ENCODE results near the gene ATP8B4.

Gene ATP8B4

GRCh38 chr15:50059203-50059772 is 59.7 kb downstream of the ATP8B4 start:
- DNase-seq: no peak

DNA sequence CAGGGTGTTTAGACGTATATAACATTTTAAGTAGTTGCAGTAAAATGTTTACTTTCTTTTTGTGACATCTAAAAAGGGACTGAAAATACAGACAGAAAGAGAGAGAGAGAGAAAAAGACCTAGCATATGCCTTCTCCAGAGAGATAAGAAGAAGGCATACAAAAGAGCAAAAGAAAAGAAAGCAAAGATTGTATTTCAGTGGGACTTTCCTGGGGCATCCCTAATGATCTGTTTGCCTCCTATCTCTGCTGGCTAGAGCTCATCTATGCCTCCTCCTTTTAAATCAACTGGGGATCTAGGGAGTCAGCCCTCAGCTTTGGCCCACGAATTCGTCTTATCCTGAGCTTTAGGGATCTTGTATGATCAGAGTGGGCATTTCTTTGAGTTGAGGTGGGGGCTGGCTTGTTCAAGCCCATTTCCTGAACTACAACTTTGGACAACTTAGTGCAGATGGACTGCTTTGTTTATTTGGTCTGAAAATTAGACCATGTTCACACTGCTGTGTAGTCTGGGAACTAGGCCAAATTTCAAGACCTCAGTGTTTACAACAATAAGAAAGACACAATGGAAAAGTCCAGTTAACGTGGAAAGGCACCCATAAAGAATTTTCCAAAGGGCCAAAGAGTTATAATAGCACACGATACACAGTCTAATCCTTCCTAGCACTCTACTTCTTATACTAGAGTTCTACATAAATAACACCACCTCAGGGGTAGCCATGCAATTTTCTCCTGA is 61.0 kb downstream of the ATP8B4 start:
- no peak for DNase-seq

DNA sequence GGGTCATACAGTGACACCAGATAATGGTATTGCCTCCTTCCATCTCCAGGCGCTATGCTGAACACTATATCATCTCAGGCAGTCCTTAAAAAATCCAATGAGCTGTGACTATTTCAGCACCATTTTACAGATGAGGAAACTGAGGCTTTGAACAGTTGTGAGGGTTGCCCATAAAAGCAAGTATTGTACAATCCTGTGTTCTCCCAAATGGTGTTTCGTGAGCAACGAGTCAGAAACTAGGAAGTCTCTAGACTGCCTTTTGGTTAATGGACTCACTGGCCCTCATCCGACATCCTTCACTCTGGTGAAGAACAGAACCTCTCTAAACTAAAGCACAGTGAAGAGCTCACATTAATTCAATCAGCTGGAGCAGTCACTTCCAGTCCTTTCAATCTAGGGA is 61.8 kb downstream of the ATP8B4 start:
- no peak for DNase-seq

DNA sequence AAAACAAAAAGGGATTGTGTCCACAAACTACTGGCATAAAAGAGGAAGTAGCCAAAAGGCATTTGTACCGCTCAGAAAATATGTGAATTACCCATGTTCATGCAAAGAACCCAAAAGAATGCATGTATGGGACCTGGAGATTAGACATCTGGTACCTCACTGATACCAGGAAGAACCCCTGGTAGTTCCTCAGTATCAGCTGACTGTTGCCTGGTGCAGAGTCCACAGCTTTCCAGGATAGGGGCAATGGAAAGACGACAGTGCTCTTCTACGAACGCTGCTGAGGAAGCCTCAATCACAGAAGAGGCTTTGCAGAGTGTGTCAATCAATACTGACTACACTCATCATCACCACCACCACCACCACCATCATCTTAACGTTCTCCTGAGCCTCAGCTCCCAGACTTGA is 63.3 kb downstream of the ATP8B4 start:
- no peak for DNase-seq

DNA sequence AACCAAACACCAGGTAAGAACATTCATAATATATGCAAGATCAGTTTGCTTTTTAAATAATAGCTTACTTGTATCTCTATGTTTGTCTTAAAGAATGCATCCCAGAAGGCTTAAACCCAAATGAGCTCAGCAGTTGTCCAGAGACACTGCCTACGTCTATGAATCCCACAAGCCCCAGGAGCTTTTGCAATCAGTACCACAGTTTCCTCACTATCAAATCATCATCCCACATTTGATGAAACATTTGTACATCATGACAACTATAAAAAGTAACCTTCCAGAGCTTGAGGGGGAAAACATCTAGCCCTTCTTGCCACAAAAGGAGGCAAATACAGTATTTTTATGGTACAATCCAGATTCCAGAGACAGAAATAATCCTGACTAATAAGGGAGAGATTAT is 63.7 kb downstream of the ATP8B4 start:
- DNase-seq: no peak

GRCh38 chr15:50053055-50053856 is 65.8 kb downstream of the ATP8B4 start:
- DNase-seq: no peak

GRCh38 chr15:50051811-50052419 is 67.1 kb downstream of the ATP8B4 start:
- peak; percentile 5 to 17 for DNase-seq

- DNase-seq: no peak
Observed at GRCh38 chr15:50050986-50051743, 67.9 kb downstream of the ATP8B4 start.

- no peak for DNase-seq
Observed at GRCh38 chr15:50049871-50050270, 69.2 kb downstream of the ATP8B4 start.

DNA sequence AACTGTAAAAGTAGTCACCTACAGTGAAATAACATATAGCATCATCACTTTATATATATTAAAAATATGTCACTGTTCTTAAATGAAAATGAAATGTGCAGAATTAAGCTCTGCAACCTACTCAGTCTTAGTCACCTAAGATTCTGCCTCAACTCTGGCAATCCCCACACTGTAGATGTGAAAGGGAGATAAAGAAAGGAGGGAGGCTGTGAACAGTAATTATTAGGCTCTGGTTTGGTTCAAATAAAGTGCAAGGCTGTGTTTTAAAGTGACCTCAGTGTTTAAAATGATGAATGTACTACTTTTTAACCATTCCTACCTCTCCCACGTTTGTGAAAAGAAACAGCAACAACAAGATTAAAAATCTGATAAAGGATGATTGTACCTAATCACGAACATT is 72.2 kb downstream of the ATP8B4 start:
- no peak for DNase-seq

DNA sequence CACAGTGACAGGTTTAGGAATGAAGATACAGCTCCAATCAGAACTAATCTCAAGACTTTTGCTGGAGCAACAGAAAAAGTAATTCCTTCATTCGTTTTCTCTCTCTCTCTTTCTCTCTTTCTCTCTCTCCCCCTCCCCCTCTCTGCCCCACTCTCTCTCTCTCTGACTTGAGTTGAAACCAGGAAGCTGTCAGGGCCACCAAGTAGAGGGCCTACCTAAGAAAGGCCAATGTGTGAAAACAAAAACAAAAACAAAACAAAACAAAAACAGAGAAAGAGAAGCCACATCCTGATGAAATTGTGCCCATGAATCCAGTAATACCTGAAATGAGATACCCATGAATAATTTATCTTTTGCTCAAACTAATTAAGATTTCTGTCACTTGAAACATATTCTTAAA is 72.9 kb downstream of the ATP8B4 start:
- no peak for DNase-seq

- no peak for DNase-seq
Observed at GRCh38 chr15:50044904-50045303, 74.1 kb downstream of the ATP8B4 start.

- DNase-seq: no peak
Observed at GRCh38 chr15:50044406-50044805, 74.6 kb downstream of the ATP8B4 start.

DNA sequence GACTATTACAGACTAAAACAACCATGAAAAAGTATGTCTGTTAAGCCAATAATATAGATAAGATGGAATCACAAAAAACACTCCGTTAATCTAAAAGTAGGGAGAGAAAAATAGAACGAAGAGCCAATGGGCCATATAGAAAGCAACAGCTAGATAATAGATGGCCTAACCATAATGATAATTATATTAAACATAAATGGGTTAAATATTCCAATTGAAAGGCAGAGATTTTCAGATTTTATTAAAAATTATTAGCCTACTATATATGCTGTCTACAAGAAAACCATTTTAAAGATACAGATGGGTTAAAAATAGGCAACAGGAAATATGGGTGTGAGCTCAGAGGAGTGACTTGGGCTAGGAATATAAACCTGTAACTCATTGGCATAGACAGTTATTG is 76.3 kb downstream of the ATP8B4 start:
- DNase-seq: no peak

DNA sequence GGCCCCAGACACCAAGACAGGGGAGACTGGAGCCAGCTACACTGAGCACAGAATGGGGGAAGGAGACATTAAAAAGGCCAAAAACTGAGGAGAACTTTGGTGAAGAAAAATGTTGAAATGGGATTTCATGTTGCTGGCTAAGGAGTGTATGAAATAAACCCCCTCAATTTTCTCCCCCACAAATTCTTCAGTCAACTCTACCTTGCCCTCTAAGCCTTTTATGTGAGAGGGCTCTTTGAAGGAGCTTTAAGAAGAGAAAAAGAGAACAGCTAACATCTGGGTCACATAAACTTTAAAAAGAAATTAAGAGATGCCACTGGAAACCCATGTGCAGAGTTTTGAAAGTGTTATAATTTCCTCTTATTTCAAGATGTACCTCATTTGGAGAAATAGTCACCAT is 88.6 kb downstream of the ATP8B4 start:
- no peak for DNase-seq

DNA sequence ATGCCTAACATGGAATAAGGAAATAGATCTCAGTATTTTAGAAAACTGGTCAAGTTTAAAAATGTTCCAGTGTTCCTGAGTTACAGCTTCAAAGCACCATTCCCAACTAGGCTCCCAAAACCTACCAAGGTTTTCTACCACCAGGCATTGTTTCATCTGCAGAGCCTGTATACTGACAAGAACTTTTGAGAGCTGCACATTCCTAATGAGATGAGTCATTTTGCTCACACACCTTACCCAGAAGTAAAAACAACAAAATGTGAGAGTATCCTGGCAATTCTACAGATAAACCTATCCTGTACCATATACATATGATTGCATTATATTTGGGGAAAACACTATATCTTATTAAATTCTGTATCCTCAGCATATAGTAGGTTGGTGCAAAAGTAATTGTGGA is 90.7 kb downstream of the ATP8B4 start:
- no peak for DNase-seq

- DNase-seq: no peak
Observed at GRCh38 chr15:50024281-50024680, 94.8 kb downstream of the ATP8B4 start.

GRCh38 chr15:50018491-50018890 is 100.5 kb downstream of the ATP8B4 start:
- DNase-seq: no peak

DNA sequence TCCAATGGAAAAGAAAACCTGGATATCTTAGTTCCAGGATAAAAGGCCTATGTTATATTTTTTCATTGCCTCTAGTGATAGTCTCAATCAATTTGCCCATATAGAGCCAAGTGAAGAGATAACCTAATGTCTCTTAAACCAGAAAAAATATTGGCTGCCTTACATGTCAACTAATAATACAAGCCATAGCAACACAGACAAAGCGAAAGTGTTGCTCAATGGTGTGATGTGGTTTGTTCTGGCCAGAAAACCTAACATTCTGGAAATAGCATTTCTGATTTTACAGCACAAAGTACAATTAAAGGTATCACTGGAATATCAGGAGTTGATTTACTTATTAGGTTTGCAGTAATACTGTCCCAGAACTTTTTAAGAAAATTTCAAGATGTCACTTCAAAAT is 101.5 kb downstream of the ATP8B4 start:
- DNase-seq: no peak

- DNase-seq: no peak
Observed at GRCh38 chr15:50016951-50017350, 102.1 kb downstream of the ATP8B4 start.

DNA sequence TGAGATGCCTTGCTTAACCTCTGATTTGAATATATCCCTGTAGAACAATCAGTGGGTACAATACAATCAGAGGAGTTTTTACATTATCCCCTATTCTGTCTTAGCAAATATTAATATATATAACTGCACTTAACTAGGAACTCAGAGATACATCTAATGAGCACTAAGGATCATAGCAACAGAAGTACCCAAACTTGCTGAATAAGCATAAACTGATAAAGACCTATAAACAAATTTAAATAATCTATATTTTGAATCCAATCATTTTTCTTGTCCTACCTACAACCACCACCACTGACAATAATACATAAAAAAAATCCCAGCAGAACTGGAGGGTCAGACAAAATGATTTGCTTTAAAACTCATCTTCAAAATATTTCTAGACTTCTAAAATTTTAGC is 106.2 kb downstream of the ATP8B4 start:
- DNase-seq: no peak

DNA sequence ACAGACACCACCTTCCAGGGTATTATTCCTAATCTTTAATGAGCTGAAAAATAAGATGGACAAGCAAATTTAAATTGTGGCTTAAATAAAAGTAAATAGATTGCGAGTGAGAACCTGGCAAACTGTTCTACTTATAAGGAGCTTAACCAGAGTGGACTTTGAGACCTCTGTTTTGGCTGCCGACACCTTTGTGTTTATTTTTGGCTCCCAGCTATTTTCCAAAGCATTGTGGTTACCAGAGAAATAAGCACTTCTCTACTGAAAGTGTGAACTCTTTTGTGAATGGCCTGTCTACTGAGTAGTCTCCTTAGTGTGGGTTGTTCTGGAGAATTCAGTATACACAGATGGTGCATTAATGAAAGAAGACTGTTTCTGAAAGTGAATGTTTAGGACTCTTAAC is 109.4 kb downstream of the ATP8B4 start:
- no peak for DNase-seq

- peak; percentile 41 to 57 for DNase-seq
Observed at GRCh38 chr15:50003786-50004334, 115.2 kb downstream of the ATP8B4 start.

Data from stimulated activated CD4-positive, alpha-beta T cell treated with anti-CD3 and anti-CD28 coated beads, Interleukin-2, amount 100 ng/mL, for 48 hours (primary cell).